ENCODE results near the gene SKIC3.

The SKIC3 gene

DNA sequence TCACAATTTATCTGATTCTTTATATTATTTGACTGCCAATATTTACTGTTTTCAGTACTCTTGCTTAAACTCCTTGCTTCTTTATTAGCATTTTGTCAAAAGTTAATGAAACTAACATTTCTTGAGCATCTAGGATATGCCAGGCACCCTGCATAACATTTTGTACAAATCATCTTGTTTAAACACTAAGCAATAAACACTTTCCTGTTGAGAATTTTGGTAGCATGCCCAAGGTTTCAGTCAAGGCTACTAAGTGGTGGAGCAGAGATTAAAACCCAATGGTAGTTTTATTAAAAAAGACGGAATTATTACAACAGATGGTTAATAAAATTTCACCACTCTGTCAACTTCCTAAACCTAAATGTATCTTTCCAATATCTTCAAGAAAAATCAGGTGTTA lies 43.2 kb downstream of the SKIC3 start:
- no peak overlapping the region for H3K4me3 Mint-ChIP-seq
- peaks cover 60% of the 10 kb centered on the region for H3K36me3 Mint-ChIP-seq (ENCODE audit: low read depth)
- no peaks in the 10 kb centered on the region for H3K27me3 Mint-ChIP-seq
- H3K4me1 Mint-ChIP-seq (ENCODE audit: low read depth), result no peaks in the 10 kb centered on the region
- no peak overlapping the region for H3K27ac Mint-ChIP-seq
- no peaks in the 10 kb centered on the region for H3K9me3 Mint-ChIP-seq

DNA sequence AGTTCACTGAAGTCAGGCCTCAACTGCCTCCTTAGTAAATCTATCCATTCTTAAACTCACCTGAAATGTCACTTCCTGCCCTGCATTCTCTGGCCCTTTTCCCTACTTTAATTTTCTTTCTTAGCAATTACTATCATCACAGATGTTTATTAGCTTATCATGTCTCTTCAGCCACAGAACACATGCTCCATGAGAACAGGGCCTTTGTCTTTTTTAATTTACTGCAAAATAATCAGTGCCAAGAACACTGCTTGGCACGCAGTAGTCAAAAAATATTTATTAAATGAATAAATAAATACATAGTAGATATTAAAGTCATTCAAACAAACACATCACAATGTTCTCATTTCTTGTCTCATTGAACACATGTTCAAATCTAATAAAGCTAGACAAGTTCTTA lies 46.2 kb downstream of the SKIC3 start:
- Mint-ChIP-seq H3K36me3 (ENCODE audit: low read depth) (peaks cover 62% of the 10 kb centered on the region), H3K4me3 (no peak overlapping the region), H3K27ac (no peak overlapping the region), H3K4me1 (ENCODE audit: low read depth) (no peaks in the 10 kb centered on the region), H3K27me3 (no peaks in the 10 kb centered on the region), H3K9me3 (no peaks in the 10 kb centered on the region)

Measured in stimulated activated naive CD8-positive, alpha-beta T cell treated with anti-CD3 and anti-CD28 coated beads, Interleukin-15, Interleukin-2, amounts not matched to agents 100 ng/mL and 50 ng/mL, for 24 hours (primary cell).